Measurements from ENCODE around the gene UBE2D3.
"Not testable (repeated sequence)": the region's sequence is repeated elsewhere in the genome, so short reads cannot be mapped to it uniquely, and the experiment has no call there.

The UBE2D3 gene

GRCh38 chr4:102829803-102830202 is 2.5 kb upstream of the UBE2D3 start:
- DNase-seq (ENCODE audit: low read depth), result no peak

DNA sequence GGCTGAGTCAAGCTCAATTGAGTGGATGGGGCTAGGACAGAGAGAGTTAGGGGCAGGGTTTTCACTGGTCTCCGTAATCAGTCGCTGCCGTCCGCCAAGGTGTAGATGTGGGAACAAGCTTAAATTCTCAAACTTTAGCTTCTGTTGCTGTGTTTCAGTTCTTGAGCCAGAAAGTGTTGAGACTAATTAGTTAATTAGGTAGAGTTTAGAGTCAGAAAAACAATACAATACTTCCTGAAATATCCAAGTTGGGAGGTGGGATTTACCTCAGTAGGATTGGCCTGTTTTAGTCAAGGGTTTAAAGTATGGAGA is 1.1 kb upstream of the UBE2D3 start:
- DNase-seq (ENCODE audit: low read depth), result no peak

DNA sequence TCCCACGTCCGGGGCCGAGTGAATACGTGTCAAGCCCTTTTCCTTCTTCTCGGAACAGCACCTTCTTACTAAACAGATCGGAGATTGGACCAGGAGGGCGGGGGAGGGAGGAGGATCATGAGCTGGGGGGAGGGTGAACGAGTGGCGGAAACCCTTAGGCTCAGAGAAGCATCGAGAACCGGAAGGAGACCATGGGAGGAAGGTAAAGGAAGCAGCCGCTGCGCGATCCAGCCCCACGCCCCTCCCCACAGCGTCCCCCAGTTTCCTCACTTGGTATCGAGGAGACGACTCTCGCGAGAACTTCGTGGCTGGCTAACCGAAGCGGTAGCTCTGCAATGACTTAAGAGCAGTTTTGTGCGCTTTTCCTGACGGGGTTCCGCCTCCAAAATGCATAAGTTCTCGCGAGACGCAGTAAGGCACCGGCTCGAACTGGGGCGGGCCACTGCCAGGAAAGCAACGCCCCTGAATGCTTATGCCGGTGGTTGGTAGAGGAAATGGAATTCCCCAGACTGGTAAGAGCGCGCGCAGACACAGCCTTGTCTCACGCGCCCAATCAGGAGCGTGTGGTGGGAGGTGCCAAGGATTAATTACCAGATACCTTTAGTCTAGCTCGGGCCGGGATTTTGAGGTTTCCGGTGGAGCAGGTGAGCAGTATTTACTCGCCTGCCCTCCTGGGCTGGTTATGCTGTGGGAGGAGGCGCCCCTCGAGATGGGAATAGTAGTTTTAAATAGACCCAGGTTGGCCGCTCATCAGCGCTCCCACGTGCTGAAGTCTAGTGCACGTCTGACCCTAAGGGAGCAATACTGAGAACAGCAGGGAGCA is 534 bp upstream of the UBE2D3 start:
- DNase-seq (ENCODE audit: low read depth), result peak; percentile 100

DNA sequence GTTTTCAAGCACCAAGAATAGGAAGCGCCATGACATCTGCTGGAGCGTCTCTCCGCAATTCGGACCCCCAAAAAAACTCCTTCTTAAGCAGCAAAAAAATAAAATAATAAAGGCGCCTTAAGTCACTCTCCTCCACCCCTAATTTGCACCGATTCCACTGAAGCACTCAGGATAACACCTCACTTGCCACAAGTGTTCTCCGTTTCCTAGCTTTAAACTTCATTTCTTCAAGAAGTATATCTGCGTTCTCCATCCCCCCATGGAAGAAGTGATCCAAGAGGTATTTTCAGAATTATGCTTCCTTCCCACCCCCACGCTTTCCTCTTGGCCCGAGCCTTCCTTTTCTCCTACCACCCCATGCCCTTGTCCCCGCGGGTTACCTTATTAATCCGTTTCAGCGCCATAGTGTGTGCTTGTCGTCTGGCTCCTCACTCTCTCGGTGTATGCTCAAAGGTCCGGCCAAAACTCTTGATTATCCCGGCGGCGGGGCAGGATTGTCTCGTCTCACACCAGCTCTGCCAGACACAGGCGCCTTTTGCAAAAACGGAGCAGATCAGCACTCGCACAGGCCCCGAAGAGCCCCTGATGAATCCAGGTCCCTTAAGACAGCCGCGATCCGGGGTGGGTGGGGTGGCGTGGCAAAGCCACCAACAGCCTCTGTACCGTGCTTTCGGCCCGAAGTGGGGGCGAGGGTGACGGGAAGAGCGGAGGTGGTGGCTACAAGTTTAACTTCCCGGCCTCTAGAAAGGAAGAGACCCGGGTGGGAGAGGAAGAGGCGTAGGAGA is 1.1 kb downstream of the UBE2D3 start:
- DNase-seq (ENCODE audit: low read depth), result no peak

- peak; percentile 53 for DNase-seq (ENCODE audit: low read depth)
These were observed 1.9 kb downstream of the UBE2D3 start for GRCh38 chr4:102825261-102826091.

GRCh38 chr4:102824398-102824797 is 3.0 kb downstream of the UBE2D3 start:
- DNase-seq (ENCODE audit: low read depth), result no peak

DNA sequence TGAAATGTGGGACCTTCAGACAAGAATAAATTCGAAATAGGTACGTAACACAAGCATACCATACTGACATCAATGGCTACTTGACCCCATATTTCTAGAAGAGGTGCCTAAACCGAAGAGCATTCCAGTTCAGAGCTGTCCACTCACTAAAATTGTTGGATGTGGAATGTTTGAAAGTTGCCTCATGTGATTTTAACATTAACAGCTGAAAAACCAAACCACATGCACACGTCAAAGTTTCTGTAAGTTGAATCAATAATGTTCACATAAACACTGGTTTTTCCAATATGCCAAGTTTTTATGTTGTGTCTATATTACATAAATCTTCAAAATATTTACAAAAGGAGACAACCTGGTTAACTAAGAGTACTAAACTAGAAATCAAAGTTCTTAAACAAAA is 3.5 kb downstream of the UBE2D3 start:
- no peak for DNase-seq (ENCODE audit: low read depth)

GRCh38 chr4:102823464-102823863 is 3.9 kb downstream of the UBE2D3 start:
- DNase-seq (ENCODE audit: low read depth), result no peak

- no peak for DNase-seq (ENCODE audit: low read depth)
These were observed 7.6 kb downstream of the UBE2D3 start for GRCh38 chr4:102819588-102820365.

GRCh38 chr4:102819100-102819499 is 8.3 kb downstream of the UBE2D3 start:
- not testable (repeated sequence) for DNase-seq (ENCODE audit: low read depth)

DNA sequence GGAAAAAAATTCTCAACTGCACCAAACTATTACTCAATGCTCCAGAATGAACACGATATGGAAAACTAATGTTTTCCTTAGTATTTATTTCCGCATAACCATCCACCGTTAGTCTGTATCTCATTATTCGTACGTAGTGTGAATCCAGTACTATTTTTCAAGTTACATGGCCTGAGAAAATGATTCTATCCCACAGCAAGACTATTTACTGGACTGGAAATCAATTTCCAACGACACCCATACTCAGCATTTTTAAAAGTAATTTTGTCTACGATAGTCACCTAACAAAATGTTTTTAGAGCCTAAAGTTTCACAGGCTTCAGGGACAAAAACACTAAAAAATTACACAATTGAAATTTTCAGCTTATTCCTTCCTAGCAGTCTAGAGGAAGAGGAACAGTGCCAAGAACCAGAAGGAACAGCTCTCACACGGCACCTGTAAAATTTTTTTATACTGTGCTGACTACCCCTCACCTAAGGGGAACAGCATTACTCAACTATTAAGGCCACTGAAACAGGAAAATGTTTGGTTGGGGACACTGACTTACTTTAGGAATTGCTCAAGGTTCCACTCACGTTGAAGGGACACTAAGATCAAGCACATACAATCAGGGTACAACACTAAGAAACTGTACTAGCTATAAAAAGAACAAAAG is 9.6 kb downstream of the UBE2D3 start:
- no peak for DNase-seq (ENCODE audit: low read depth)

- no peak for DNase-seq (ENCODE audit: low read depth)
These were observed 10.2 kb downstream of the UBE2D3 start for GRCh38 chr4:102817021-102817605.

DNA sequence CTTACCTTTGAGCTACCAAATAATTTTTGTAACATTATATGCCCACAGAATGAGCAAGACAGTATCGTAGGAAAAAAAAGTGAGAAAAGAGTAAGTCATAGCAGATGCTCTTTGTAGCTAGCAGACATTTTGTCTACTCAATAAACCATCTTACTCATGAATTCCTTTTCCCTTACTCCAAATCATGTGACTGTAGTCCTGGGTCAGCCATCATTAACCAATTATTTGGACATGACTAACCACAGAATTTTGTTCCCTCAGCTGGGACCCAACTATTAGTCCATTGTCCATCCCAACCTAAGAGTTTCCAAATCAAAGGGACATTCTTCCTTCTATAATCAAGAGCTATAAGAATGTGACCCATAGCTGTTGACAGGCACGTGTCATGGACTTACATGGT is 11.4 kb downstream of the UBE2D3 start:
- DNase-seq (ENCODE audit: low read depth), result peak; percentile 82

- DNase-seq (ENCODE audit: low read depth), result no peak
These were observed 17.7 kb downstream of the UBE2D3 start for GRCh38 chr4:102809691-102810090.

DNA sequence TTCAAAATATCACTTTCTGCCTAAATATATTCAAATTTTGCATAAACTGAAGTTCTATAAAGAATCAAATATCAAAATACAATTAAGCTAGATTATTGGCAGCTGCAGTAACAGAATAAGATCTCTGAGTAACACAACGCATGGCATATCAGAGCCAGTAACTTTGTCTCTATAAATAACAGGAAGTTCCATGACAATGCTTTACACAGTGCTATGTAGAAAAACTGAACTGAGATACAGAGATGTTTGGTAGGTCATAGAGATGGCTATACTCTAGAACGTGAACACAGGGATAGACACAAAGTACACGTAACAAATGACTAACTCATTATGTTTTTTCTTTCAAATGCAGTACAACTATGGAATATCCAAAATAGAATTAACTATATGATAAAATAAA is 18.2 kb downstream of the UBE2D3 start:
- no peak for DNase-seq (ENCODE audit: low read depth)

- DNase-seq (ENCODE audit: low read depth), result no peak
These were observed 19.3 kb downstream of the UBE2D3 start for GRCh38 chr4:102808009-102808408.

GRCh38 chr4:102807345-102807744 is 20.0 kb downstream of the UBE2D3 start:
- DNase-seq (ENCODE audit: low read depth), result no peak

DNA sequence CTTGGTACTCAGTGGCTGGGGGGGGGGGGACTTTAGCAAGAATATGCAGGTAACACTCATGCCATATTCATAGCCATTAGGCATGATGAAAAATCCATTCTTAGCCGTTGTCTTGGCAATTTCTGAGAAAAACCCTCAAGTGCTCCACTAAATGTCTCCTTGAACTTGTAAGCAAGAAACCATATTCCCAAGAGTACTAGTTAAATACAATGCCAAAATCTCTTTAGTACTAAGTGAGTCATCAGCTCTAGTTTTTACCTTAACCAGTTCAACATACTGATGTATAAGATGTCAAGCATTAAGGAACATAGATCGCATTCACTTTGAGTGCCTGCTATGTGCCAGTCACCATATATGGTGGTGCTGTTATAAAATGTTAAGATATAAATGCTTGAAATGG is 27.5 kb downstream of the UBE2D3 start:
- peak; percentile 85 for DNase-seq (ENCODE audit: low read depth)

DNA sequence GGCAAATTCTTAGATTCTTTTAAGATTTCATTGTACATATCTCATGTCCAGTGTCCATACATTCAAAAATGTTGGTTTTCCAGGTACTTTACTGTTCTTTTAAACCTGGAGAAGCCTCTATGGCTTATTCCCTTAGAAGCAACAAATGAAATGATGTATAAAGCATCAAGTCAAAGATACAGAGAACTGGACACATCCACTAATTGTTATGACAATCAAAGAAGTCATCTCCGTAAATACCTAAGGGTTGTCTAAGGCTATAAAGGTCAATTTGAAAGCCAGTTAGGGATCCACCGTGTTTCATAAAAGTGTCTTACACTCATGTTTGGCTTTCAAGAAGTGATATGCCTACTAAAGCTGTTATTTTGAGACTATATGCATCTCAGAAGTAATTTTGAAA is 32.4 kb downstream of the UBE2D3 start:
- DNase-seq (ENCODE audit: low read depth), result no peak

- no peak for DNase-seq (ENCODE audit: low read depth)
These were observed 34.9 kb downstream of the UBE2D3 start for GRCh38 chr4:102792361-102792936.

Measured in stromal cell of bone marrow (primary cell).